Chondrocyte (in vitro differentiated cells): ENCODE results near the gene EI24. TPM values are rescaled to one million over a fixed set of nuclear protein-coding genes. Genes with fewer than 3 reads are reported as not detected.

Experiments used
- DNase-seq: peaks from one replicate; pipeline ENCODE4 v3.0.0; 2021; ENCODE audit warnings: mixed read lengths, low spot score
- H3K27ac Mint-ChIP-seq: one replicate; pipeline ENCODE4 v1.8.0; 2021; ENCODE audit warnings: mild to moderate bottlenecking, moderate library complexity, mixed read lengths; ENCODE audit not compliant: unreplicated experiment
- H3K27me3 Mint-ChIP-seq: 2 replicates; pipeline ENCODE4 v1.8.0; 2021; ENCODE audit warnings: low read depth, mixed read lengths
- H3K36me3 Mint-ChIP-seq: 2 replicates; pipeline ENCODE4 v1.8.0; 2021; ENCODE audit warnings: low read depth, mixed read lengths
- H3K4me1 Mint-ChIP-seq: 2 replicates; pipeline ENCODE4 v1.8.0; 2021; ENCODE audit warnings: low read depth, mild to moderate bottlenecking, mixed read lengths
- H3K4me3 Mint-ChIP-seq: one replicate; pipeline ENCODE4 v1.8.0; 2021; ENCODE audit warnings: mild to moderate bottlenecking, moderate library complexity, mixed read lengths; ENCODE audit not compliant: unreplicated experiment
- H3K9me3 Mint-ChIP-seq: 2 replicates; pipeline ENCODE4 v1.8.0; 2021; ENCODE audit warnings: low read depth, mixed read lengths
- total RNA-seq: library from RNA; stranded (reverse); gene quantifications from 3 replicates; pipeline ENCODE4 v1.2.1, GENCODE V29; 2021
- TF ChIP-seq, protein P1 (sequence below): fragments of 200-600 bp; sonication (generic); IDR thresholded peaks from 2 replicates; pipeline ENCODE4 v1.5.0; 2021; ENCODE audit warnings: antibody characterized with exemption, mild to moderate bottlenecking, moderate library complexity

The EI24 gene
- total RNA-seq, 1 donor from 2014 or later = 91.1 TPM

DNA sequence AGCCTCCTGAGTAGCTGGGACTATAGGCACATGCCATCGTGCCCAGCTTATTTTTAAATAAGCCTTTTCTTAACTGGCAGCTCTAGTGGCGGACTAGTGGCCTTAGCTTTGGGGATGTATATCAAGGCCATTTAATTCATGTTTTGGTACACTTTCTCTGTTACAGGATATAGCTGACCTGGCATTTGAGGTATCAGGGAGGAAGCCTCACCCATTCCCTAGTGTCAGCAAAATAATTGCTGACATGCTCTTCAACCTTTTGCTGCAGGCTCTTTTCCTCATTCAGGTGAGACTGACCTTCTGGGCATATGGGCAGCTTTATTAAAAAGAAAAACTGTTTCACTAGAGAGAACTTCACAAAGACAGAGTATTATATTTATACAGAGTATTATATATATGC, 9.5 kb downstream of the EI24 start:
- peaks cover 5% of the 10 kb centered on the region for H3K4me1 Mint-ChIP-seq
- no peak for DNase-seq
- TF ChIP-seq, protein P1, sequence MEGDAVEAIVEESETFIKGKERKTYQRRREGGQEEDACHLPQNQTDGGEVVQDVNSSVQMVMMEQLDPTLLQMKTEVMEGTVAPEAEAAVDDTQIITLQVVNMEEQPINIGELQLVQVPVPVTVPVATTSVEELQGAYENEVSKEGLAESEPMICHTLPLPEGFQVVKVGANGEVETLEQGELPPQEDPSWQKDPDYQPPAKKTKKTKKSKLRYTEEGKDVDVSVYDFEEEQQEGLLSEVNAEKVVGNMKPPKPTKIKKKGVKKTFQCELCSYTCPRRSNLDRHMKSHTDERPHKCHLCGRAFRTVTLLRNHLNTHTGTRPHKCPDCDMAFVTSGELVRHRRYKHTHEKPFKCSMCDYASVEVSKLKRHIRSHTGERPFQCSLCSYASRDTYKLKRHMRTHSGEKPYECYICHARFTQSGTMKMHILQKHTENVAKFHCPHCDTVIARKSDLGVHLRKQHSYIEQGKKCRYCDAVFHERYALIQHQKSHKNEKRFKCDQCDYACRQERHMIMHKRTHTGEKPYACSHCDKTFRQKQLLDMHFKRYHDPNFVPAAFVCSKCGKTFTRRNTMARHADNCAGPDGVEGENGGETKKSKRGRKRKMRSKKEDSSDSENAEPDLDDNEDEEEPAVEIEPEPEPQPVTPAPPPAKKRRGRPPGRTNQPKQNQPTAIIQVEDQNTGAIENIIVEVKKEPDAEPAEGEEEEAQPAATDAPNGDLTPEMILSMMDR = no peak
- H3K27me3 Mint-ChIP-seq = no peaks in the 10 kb centered on the region
- H3K4me3 Mint-ChIP-seq = no peak overlapping the region
- peaks cover 45% of the 10 kb centered on the region for H3K36me3 Mint-ChIP-seq
- no peak overlapping the region for H3K27ac Mint-ChIP-seq
- H3K9me3 Mint-ChIP-seq = no peaks in the 10 kb centered on the region

DNA sequence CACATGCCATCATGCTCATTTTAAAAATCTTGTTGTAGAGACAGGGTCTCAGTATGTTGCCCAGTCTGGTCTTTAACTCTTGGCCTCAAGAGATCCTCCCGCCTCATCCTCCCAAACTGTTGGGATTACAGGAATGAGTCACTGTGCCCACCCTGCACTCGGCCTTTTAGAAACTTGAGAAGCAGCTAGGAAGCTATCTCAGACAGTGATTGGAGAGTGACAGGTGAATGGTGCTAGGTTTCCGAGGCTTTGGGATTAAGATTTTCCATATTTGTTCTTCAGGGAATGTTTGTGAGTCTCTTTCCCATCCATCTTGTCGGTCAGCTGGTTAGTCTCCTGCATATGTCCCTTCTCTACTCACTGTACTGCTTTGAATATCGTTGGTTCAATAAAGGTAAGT, 10.5 kb downstream of the EI24 start:
- H3K4me1 Mint-ChIP-seq = peaks cover 5% of the 10 kb centered on the region
- no peak overlapping the region for H3K27ac Mint-ChIP-seq
- no peak overlapping the region for H3K4me3 Mint-ChIP-seq
- no peaks in the 10 kb centered on the region for H3K9me3 Mint-ChIP-seq
- TF ChIP-seq, protein P1 = no peak
- no peaks in the 10 kb centered on the region for H3K27me3 Mint-ChIP-seq
- peaks cover 48% of the 10 kb centered on the region for H3K36me3 Mint-ChIP-seq
- no peak for DNase-seq

DNA sequence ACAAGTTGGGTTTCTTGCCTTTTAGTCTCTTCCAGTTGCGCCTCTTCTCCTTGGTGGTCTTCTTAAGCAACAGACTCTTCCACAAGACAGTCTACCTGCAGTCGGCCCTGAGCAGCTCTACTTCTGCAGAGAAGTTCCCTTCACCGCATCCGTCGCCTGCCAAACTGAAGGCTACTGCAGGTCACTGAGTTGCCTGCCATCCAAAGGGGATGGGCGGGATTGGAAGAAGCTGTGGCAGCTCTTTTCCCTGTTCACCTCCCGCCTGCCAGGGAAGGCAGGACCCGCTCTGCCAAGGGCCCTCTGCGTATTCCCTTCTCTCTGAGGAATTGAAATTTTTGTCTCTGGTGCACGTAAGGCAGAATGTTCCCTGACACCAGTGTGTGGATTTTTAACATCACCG, 14.2 kb downstream of the EI24 start:
- no peak overlapping the region for H3K4me3 Mint-ChIP-seq
- peaks cover 10% of the 10 kb centered on the region for H3K4me1 Mint-ChIP-seq
- peaks cover 31% of the 10 kb centered on the region for H3K36me3 Mint-ChIP-seq
- no peak overlapping the region for H3K27ac Mint-ChIP-seq
- TF ChIP-seq, protein P1 = no peak
- no peak for DNase-seq
- H3K9me3 Mint-ChIP-seq = no peaks in the 10 kb centered on the region
- no peaks in the 10 kb centered on the region for H3K27me3 Mint-ChIP-seq

DNA sequence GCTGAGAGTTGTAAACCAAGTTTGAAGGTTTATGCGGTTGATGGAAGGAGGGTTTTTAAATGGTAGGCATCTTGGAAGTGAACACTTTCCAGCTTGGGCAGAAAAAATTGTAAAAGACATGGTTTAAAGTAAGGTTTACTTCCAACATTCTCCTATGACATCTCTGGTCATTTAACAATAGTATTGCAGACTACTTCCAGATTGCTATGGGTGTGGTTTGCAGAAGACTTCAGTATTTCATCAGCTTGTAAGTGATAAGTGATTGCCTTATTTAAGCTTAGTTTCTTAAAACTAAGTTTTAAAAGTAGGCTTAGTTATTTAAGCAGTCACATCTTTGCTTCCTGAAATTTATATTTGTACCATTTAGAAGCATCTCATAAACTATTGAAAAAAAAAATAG, 16.2 kb downstream of the EI24 start:
- Mint-ChIP-seq H3K27me3 (no peaks in the 10 kb centered on the region), H3K4me1 (peaks cover 11% of the 10 kb centered on the region), H3K36me3 (peaks cover 24% of the 10 kb centered on the region), H3K27ac (no peak overlapping the region), H3K4me3 (no peak overlapping the region), H3K9me3 (no peaks in the 10 kb centered on the region)
- TF ChIP-seq, protein P1 = no peak
- no peak for DNase-seq

GRCh38 chr11:125586623-125587022, 17.3 kb downstream of the EI24 start:
- DNase-seq = no peak
- peaks cover 16% of the 10 kb centered on the region for H3K4me1 Mint-ChIP-seq
- no peak overlapping the region for H3K27ac Mint-ChIP-seq
- TF ChIP-seq, protein P1 = no peak
- no peaks in the 10 kb centered on the region for H3K9me3 Mint-ChIP-seq
- no peaks in the 10 kb centered on the region for H3K27me3 Mint-ChIP-seq
- no peak overlapping the region for H3K4me3 Mint-ChIP-seq
- peaks cover 22% of the 10 kb centered on the region for H3K36me3 Mint-ChIP-seq
